Midbrain (tissue), 1 donor: ENCODE results near the gene TBC1D14.
A peak's percentile ranks its signal among the peaks of the same experiment; 100 is the strongest.
"Not testable (repeated sequence)": the region's sequence is repeated elsewhere in the genome, so short reads cannot be mapped to it uniquely, and the experiment has no call there.

Source experiments
- DNase-seq: peaks from one replicate; lab custom pipeline; 2025; lab: John Stamatoyannopoulos, UW

The TBC1D14 gene

DNA sequence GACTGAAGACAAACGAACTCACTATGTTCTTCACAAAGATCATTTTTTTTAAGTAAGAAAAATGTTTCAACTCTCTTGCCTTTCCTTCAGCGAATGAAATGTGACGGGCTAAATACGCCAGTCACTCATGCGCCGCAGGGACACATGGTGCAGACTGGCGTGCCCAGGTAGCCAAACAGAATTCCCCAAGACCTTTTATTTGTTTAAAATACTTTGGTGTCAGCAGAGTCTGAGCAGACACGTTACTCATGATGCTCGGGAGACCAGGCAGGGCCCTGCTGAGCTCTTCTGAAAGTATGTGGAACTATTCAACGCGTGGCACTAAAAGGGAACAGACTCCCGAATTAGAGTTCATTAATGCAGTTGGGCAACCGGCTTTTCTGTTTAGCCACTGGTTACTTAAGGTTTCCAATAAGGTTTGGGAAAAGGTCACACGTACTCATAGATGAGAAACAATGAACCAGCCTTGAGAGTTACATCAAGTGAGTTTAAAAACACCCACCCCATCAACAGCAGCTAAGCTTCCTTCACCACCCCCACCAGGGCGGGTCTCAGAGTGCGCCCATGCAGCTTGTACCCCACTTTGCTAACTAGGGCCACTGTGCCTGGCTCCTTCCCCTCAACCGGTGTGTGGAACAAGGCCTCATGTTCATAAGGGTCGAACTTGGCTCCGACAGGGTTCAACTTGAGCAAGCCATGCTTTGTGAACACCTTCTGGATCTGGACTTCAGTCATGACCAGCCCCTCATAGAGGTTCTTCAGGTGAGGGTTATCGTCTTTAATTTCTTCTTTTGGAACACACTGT is 150.9 kb downstream of the TBC1D14 start:
- DNase-seq: no peak

DNA sequence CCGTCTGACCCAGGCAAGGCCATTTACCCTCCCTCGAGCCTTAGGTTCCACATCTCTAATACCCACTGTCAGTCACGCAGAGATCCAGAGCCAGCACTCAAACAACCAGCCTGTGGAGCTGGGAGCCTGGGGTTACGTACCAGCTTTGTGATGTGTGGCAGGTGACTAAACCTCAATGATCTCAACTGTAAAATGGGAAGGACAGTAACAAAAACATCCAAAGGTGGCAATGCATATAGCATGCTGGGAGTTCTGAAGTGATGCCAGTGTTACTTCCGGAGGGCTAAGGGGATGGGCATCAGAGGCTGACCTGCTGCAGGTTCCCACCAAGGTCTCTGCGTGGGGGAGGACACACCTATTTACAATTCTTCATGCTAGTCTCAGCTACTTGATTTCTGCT is 152.2 kb downstream of the TBC1D14 start:
- DNase-seq: no peak

DNA sequence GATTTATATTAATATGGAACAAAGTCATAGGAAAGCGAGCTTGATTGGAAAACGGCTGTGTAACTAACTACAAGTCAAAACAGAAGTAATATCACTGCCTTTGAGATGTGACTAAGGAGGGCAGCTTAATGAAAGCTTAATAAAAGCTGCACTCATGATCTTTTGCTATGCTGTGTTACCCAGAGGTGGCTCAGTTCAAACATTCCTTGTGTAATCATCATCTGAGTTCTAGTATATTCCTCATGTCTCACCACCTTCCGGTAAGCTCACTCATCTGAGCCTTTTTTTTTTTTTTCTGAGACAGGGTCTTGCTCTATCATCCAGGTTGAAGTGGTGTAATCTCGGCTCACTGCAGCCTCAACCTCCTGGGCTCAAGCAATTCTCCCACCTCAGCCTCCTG is 153.2 kb downstream of the TBC1D14 start:
- no peak for DNase-seq

DNA sequence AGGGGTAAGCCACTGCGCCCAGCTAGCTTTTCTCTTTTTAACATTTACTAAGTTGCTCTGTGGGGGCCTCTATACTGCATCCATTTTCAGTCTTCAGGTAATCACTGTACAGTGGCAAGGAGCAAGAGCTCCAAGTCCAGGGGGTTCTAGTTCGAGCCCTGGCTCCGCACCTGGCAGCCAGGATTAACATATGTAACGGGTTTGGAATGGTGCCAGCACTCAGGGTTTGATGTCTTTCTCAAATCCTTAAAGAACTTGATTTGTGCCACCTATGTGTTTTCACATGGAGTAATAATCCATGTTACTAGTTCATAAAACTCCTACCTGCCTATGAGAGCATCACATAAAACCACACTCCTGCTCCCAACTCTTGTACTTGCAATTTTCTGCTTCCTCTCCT is 153.7 kb downstream of the TBC1D14 start:
- DNase-seq: no peak

DNA sequence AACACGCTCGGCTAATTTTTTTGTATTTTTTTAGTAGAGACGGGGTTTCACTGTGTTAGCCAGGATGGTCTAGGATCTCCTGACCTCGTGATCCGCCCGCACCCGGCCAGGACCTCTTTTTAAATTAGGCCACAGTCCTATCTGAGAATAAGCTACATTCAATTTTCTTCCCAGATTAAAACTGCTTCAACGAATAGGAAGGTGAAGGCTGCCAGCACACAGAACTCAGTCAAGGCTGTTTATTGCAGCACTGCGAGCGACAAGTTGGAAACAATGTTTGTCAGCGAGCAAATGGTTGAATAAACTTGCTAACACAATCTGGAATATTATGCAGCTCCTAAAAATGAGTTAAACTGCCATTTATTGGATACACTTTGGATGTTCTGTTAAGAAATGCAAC is 156.4 kb downstream of the TBC1D14 start:
- no peak for DNase-seq

DNA sequence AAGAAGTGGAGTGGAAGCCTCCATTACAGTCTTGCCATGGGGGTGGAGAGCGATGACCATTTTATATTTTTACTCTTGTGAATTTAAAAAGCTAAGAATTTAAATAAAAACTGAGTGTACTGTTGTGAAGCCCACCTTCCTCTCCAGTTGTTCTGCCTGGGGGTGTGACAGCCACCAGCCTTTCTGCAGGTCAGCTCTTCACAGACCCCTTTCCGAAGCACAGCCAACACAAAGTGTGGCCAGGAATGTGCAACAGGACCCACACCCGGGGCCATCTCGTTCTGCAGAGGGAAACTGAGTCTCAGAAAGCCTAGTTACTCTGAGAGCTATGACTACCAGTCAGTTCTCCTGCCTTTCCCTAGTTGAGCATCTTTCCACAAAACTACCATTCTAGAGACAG is 156.9 kb downstream of the TBC1D14 start:
- no peak for DNase-seq

DNA sequence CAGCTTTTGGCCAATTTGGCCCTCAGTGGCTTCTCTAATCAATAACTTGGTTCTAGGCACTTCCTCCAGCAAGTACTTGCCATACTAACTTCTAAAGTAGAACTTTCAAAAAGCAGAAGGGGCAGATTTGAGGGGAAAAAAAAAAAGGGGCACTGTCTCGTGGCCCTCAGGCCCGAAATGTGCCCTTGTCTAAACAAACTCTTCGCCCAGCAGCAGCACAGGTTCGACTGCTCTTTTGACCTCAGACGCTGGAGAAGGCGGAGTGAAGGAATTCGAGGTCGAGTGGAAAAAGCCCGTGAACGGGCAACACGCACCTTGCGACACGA is 157.5 kb downstream of the TBC1D14 start:
- no peak for DNase-seq

DNA sequence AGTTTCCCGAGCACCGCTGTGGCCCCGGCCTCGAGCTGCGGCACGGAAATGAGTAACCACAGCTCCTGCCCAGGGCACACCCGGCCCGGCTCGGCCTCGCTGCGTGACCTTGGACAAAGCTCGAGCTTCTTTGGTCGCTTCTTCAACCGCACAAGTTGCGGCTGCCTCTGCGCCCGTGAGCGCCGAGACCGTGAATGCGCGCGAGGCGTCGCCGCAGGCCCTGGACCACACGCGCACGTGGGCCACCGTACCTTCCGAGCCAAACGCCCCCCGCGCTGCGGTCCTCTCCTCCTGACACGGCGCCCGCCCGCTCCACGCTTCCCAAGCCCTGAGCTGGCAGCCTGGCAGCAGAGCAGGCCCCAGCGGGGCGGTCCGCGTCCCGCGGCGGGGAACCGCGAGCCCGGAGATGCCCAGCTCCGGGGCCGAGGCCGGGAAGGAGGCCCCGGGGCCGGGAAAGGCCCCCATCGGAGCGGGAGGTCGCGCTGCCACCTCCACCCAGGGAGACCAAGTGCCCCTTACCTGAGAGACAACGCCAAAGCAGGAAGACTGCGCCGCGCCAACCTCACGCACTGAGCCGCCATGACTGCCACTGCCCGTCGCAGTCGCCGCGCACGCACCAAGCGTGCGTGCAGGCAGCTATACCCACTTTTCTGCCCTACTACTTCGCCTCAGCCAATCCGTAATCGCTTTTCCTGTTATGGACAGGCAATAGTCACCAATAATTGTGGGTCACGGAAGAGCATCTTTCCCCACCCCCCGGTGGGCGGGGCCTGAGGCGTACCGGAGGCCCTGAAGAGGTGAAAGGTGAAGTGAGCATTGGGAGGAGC is 158.0 kb downstream of the TBC1D14 start, which contains the start of gene GRPEL1:
Gene GRPEL1 (minus strand): TSS at position 613 of the 827 bp plus-strand sequence. CDS start 32 bp downstream, at position 581.
- peak; percentile 100 for DNase-seq

DNA sequence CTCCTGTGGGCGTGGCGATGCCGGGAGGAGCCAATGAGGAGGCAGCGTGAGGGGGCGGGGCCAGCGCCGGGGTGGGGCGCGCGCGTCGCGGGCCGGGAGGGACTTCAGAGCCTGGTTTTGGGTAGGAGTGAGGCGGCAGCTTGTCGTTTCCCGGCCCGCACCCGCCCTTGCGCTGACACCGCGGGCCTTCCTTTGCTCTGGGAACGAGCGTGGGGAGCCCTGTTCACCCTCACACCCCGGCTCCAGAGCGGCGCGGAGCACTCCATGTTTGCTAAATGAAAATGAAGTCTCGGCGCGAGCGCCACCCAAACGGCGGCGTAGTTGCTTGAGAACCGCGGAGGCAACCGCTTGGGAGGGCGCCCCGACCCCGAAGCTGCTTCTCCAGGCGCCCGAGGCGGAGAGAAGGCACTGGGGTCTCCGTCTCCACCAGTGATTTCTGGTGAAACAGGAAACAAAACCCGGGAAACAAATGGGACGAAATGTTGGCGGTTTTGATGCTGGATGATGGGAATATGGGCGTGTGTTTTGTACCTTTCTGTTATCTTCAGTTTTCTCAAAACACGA is 158.7 kb downstream of the TBC1D14 start:
- DNase-seq: no peak

DNA sequence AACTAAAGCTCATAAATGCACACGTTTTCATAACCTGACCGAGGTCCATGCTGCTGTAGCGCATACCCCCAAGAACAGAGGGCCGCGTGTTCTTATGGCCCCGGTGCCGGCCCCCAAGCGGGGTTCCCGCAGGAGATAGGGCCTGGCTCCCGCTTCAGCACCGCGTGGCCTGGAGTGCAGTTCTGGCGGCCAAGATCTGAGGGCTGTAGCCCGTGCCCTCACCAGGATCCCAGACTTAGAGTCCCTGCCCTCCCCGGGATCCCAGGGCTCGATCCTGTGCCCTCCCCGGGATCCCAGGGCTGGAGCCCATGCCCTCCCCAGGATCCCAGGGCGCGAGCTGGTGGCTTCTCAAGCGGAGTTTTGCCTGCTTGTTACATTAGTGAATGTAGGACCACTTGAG is 159.3 kb downstream of the TBC1D14 start:
- DNase-seq: no peak

DNA sequence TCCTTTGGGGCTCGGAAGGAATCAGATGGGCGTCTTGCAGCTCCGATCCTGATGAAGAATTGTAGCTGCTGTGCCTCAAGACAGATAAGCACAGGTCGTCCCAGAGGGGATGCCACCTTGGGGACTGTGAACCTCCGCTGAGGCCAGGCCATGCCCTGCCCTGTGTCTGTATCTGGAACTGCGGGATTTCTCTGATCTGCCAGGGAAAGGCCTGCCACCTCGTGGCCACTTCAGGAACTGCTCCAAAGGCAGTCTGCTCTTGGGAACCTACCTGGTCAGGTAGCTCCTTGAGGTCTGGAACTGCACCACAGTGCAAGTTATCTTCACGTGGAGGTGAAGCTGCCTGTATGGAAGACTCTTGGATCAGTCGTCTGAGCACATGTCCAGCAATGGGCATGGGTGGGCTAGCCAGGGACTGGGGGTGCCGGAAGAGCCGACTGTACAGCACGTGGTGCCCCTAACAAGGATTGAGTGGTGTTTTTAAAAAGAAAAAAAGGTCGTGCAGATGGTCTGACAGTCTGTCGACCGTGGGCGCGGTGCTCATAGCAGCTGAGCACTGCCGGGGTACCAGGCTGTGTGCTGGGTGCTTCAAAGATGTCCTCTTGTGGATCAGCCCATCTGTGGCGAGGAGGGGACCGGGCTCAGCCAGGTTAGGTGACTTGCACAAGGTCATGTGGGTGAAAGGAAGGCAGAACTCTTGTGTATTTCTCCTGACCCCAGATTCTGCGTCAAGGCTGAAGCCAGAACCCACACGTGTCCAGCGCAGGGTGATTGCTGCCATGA is 161.3 kb downstream of the TBC1D14 start:
- DNase-seq: peak; percentile 82

DNA sequence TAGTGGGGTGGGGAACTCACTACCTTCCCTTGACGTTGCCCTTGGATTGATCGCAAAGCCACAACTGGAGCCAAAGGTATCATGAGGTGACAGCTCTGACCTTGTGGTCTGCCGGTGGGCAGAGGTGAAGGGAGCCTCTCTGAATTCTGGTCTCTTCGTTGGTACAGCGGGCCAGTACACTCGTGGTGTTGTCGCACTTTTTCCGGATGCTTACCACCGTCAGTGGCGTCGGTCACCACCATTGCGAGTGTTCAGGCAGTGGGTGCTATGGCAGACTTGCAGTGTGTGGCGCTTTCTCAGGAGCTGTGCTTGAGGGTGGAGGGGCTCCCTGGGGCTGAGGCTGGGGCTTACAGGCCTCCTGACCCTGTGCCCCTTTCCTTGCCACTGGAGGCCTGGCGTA is 163.4 kb downstream of the TBC1D14 start:
- DNase-seq: no peak

DNA sequence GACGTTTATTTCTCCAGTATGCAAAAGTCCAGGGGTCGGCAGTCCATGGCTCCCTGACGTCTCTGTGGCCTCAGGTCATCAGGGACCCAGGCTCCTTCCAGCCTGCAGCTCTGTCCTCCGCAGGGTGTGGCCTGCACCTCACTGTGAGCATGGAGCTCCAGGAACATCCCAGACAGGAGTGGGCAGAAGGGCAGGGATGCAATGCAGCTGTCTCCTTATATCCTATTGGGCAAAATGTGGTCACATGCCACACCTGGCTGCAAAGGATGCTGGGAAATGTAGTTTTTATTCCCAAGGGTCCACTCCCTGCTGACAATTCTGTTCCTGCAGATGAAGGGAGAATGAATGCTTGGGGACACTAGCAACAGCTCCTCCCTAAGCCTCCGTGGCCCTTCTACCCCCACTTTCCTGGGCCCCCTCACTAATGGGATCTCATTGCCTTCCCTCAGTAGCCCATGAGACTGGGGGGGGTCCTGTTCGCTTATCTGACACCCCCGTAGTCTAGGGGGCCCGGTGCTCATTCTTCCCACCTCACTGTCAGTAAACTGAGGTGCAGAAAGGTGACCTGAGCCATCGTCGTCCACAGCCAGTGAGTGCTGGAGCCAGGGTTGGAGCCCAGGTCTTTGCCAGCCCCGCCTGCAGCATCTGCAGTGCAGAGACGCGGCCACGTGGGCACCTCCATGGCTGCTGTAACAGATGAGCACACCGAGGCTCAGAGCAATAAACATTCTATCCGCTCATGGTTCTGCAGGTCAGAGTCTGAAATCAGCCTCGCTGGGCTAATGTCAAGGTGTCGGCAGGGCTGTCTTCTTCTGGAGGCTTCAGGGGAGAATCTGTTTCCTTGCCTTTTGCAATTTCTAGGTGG is 164.1 kb downstream of the TBC1D14 start:
- DNase-seq: peak; percentile 19

DNA sequence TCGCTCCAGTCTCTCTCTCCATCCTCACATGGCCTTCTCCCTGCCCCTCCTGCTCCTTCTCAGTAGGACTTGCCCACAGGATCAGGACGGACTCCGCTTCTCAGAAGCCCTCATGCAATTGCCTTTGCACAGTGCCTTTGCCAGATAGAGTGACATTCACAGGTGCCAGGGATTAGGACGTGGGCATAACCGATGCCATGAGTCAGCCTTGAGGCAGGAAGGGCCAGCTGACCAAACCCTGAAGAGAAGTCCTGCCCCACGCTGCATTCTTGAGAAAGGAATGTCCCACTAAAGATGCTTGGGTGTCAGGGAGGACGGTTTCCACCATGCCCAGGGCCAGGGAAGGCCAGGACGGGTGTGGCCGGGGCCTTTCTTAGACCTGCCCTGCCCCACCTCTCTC is 164.8 kb downstream of the TBC1D14 start:
- no peak for DNase-seq

DNA sequence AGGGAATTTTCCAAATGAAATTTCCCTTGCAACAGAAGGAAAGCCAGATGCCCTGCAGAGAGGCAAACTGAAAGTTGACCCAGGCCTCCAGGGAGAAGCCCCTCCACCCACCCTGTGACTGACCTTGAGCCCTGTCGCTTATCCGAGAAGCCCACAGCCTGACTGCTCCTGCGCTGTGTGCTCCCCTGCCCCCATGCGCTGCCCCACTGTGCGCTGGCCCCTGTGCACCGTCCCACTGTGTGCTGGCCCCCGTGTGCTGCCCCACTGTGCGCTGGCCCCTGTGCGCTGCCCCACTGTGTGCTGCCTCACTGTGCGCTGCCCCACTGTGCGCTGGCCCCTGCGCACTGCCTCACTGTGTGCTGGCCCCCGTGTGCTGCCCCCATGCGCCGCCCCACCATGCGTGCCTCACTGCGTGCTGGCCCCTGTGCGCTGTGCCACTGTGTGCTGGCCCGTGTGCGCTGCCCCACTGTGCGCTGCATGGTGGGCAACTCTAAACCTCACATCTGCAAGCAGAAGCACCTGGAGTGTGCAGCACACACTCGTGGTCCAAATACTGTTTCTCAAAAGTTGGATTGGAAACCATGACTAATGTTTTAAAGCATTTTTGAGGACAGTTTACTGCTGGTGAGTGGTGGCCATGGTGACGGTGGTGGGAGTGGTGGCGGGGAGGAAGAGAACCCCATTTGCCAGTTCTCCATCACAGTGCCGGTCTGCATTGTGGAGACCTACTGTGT is 166.5 kb downstream of the TBC1D14 start:
- DNase-seq: no peak

DNA sequence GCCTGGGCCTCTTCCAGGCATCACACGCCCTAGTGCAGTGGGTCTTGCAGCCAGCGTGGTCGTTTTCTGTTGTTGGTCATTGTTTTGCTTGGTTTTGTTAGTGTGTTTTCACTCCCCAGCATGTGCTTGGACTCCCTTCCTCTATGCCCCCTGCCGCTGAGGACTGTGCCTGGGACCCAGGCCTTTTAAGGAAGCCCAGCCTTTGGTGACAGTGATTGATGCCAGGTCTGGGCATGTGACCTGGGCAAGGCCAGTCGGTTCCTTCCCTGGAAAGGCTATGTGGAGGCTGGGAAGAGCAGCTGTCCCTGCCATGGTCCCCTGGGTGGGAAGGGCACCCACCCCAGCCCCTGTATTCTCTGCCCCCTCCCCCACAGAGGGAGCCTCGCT is 167.1 kb downstream of the TBC1D14 start:
- DNase-seq: no peak

DNA sequence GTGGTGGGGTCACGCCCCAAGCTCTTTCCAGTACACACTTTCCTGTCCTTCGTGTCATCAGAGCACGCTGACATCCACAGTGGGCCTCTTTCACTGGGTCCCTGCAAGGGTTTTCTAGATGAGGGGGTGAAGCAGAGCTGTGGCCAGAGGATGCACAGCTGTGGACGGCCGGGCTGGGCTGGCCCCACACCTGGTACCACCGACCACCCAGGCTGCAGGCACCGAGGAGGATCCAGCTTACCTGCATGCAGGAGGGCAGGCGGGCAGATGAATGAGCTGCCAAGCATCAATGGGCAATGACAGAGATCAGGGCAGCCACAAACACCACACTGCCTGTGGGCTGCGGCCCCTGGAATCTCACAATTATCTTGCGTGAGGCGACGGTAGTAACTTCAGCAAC is 167.7 kb downstream of the TBC1D14 start:
- no peak for DNase-seq

DNA sequence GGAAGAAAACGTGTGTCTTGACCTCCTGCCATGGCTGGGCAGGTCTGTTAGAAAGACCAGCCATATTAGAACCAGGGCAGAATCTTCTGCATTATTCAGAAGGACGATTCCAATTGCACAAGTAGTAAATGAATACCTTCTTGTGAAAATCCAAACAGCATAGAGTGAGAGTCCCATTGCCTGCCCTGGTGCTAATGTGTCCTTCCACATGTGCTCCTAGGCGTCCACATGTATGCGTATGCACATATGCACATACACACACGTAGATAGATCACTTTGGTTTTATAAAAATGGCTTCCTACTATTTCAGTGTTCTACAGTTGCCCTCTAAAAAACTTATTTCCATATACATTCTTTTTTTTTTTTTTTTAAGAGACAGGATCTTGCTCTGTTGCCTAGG is 168.4 kb downstream of the TBC1D14 start:
- no peak for DNase-seq

DNA sequence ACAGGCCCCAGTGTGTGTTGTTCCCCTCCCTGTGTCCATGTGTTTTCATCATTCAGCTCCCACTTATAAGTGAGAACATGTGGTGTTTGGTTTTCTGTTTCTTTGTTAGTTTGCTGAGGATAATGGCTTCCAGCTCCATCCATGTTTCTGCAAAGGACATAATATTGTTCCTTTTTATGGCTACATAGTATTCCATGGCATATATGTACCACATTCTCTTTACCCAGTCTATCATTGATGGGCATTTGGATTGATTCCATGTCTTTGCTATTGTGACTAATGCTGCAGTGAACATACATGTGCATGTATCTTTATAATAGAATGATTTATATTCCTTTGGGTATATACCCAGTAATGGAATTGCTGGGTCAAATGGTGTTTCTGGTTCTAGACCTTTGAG is 169.9 kb downstream of the TBC1D14 start:
- DNase-seq: not testable (repeated sequence)

DNA sequence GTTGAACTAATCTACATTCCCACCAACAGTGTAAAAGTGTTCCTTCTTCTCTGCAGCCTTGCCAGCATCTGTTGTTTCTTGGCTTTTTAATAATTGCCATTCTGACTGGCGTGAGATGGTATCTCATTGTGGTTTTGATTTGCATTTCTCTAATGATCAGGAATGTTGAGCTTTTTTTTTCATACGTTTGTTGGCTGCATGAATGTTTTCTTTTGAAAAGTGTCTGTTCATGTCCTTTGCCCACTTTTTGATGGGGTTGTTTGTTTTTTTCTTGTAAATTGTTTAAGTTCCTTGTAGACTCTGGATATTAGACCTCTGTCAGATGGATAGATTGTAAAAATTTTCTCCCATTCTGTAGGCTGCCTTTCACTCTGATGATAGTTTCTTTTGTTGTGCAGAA is 170.3 kb downstream of the TBC1D14 start:
- DNase-seq: not testable (repeated sequence)
